Measurements from ENCODE around the gene ARMC10.
"Not testable (repeated sequence)": the region's sequence is repeated elsewhere in the genome, so short reads cannot be mapped to it uniquely, and the experiment has no call there.

The ARMC10 gene

GRCh38 chr7:103074519-103075336 is at the start of gene ARMC10, which contains the start of gene FBXL13:
TSS of gene ARMC10 (plus strand) at chr7:103075140. CDS start at chr7:103075273, 133 bp downstream.
TSS of gene FBXL13 (minus strand) at chr7:103074796.
- DNase-seq (ENCODE audit: low read depth in 2 of 2, low spot score in 1 of 2): peak; percentile 70 to 78

GRCh38 chr7:103025341-103025740 is 49.6 kb upstream of the ARMC10 start:
- no peak for DNase-seq (ENCODE audit: low read depth in 2 of 2, low spot score in 1 of 2)

GRCh38 chr7:103031024-103031423 is 43.9 kb upstream of the ARMC10 start:
- DNase-seq (ENCODE audit: low read depth in 2 of 2, low spot score in 1 of 2): no peak

- DNase-seq (ENCODE audit: low read depth in 2 of 2, low spot score in 1 of 2): no peak
Observed at GRCh38 chr7:103031781-103032180, 43.2 kb upstream of the ARMC10 start.

- DNase-seq (ENCODE audit: low read depth in 2 of 2, low spot score in 1 of 2): not testable (repeated sequence)
Observed at GRCh38 chr7:103034318-103034717, 40.6 kb upstream of the ARMC10 start.

GRCh38 chr7:103037476-103037822 is 37.5 kb upstream of the ARMC10 start:
- DNase-seq (ENCODE audit: low read depth in 2 of 2, low spot score in 1 of 2): no peak

- not testable (repeated sequence) for DNase-seq (ENCODE audit: low read depth in 2 of 2, low spot score in 1 of 2)
Observed at GRCh38 chr7:103037823-103038739, 36.9 kb upstream of the ARMC10 start.

- not testable (repeated sequence) for DNase-seq (ENCODE audit: low read depth in 2 of 2, low spot score in 1 of 2)
Observed at GRCh38 chr7:103041815-103042214, 33.1 kb upstream of the ARMC10 start.

GRCh38 chr7:103048833-103049232 is 26.1 kb upstream of the ARMC10 start:
- DNase-seq (ENCODE audit: low read depth in 2 of 2, low spot score in 1 of 2): no peak

- no peak for DNase-seq (ENCODE audit: low read depth in 2 of 2, low spot score in 1 of 2)
Observed at GRCh38 chr7:103051519-103051918, 23.4 kb upstream of the ARMC10 start.

- not testable (repeated sequence) for DNase-seq (ENCODE audit: low read depth in 2 of 2, low spot score in 1 of 2)
Observed at GRCh38 chr7:103056006-103056405, 18.9 kb upstream of the ARMC10 start.

- DNase-seq (ENCODE audit: low read depth in 2 of 2, low spot score in 1 of 2): no peak
Observed at GRCh38 chr7:103058122-103058521, 16.8 kb upstream of the ARMC10 start.

GRCh38 chr7:103059471-103059870 is 15.5 kb upstream of the ARMC10 start:
- DNase-seq (ENCODE audit: low read depth in 2 of 2, low spot score in 1 of 2): no peak

GRCh38 chr7:103063895-103064294 is 11.0 kb upstream of the ARMC10 start:
- DNase-seq (ENCODE audit: low read depth in 2 of 2, low spot score in 1 of 2): no peak

GRCh38 chr7:103065667-103066066 is 9.3 kb upstream of the ARMC10 start:
- DNase-seq (ENCODE audit: low read depth in 2 of 2, low spot score in 1 of 2): no peak

GRCh38 chr7:103068414-103069403 is 6.2 kb upstream of the ARMC10 start:
- no peak for DNase-seq (ENCODE audit: low read depth in 2 of 2, low spot score in 1 of 2)

GRCh38 chr7:103071000-103071399 is 3.9 kb upstream of the ARMC10 start:
- DNase-seq (ENCODE audit: low read depth in 2 of 2, low spot score in 1 of 2): no peak

GRCh38 chr7:103073989-103074518 is 886 bp upstream of the ARMC10 start:
- no peak for DNase-seq (ENCODE audit: low read depth in 2 of 2, low spot score in 1 of 2)

GRCh38 chr7:103075337-103075918 is 488 bp downstream of the ARMC10 start:
- peak; percentile 20 to 43 for DNase-seq (ENCODE audit: low read depth in 2 of 2, low spot score in 1 of 2)

- DNase-seq (ENCODE audit: low read depth in 2 of 2, low spot score in 1 of 2): no peak
Observed at GRCh38 chr7:103076764-103077163, 1.8 kb downstream of the ARMC10 start.

Measured in stimulated activated CD8-positive, alpha-beta memory T cell treated with anti-CD3 and anti-CD28 coated beads, Interleukin-4, amount 100 ng/mL, for 1 hour (primary cell).